HepG2 (cell line): ENCODE measurements around the gene GLI3.

Experiments used
- CBX1 ChIP-seq: IDR thresholded peaks from one replicate; pipeline ENCODE4 v1.6.1; 2016; ENCODE audit warnings: antibody characterized with exemption, low read depth
- CBX2 ChIP-seq, 2 experiments: fragments of 200-600 bp in 1 of 2; sonication (generic); formaldehyde crosslinking in 1 of 2; IDR thresholded peaks; 2 replicates each; pipeline versions ENCODE4 v1.7.0 to v1.8.1; 2018 to 2022; ENCODE audit warnings: low read depth in 2 of 2, low read length in 1 of 2, mild to moderate bottlenecking in 1 of 2, missing genetic modification reagents in 1 of 2
- CREB1 ChIP-seq, 2 experiments: fragments of 450-650 bp in 1 of 2; IDR thresholded peaks; 2 replicates each; pipeline ENCODE4 v1.6.1; 2016 to 2017; ENCODE audit warnings: control low read depth in 1 of 2, mild to moderate bottlenecking in 1 of 2, missing compliant biosample characterization in 1 of 2, missing genetic modification characterization in 1 of 2
- CTCF ChIP-seq: sonication (generic); formaldehyde crosslinking; IDR thresholded peaks from 2 replicates; pipeline ENCODE4 v1.5.0; 2020; ENCODE audit warnings: mild to moderate bottlenecking, missing genetic modification reagents, moderate library complexity
- KMT2B ChIP-seq: IDR thresholded peaks from 2 replicates; pipeline ENCODE4 v1.6.1; 2016; ENCODE audit warnings: missing genetic modification reagents, missing compliant biosample characterization
- NFKBIZ ChIP-seq: IDR thresholded peaks from 2 replicates; pipeline ENCODE4 v1.6.1; 2018; ENCODE audit warnings: missing genetic modification reagents, missing compliant biosample characterization
- PTBP1 ChIP-seq: fragments of 200-400 bp; formaldehyde crosslinking; IDR thresholded peaks from 2 replicates; pipeline ENCODE4 v1.6.1; 2018; ENCODE audit warnings: low read length, low read depth; ENCODE audit not compliant: poor library complexity, severe bottlenecking
- RBFOX2 ChIP-seq: fragments of 200-400 bp; formaldehyde crosslinking; IDR thresholded peaks from 2 replicates; pipeline ENCODE4 v1.6.1; 2017; ENCODE audit warnings: low read depth, mild to moderate bottlenecking, low read length
- TCF7 ChIP-seq: sonication (generic); IDR thresholded peaks from 2 replicates; pipeline ENCODE4 v1.6.1; 2016; ENCODE audit warnings: antibody characterized with exemption, low read depth
- ZNF720 ChIP-seq: sonication (generic); formaldehyde crosslinking; IDR thresholded peaks from 2 replicates; pipeline ENCODE4 v1.4.0; 2020; ENCODE audit warnings: missing genetic modification reagents

GRCh38 chr7:42046483-42046882, 190.5 kb downstream of the GLI3 start:
- TF ChIP-seq CBX1 = no peak
- TF ChIP-seq CTCF = no peak
- TF ChIP-seq CREB1 (IDR thresholded peaks at IDR 0.05) = no peak
- no peak for TF ChIP-seq CREB1 (CRISPR knock-in tag; IDR thresholded peaks at IDR 0.05)
- TF ChIP-seq KMT2B (CRISPR knock-in tag) = no peak
- TF ChIP-seq RBFOX2 = no peak
- no peak for TF ChIP-seq PTBP1
- TF ChIP-seq TCF7 = no peak
- no peak for TF ChIP-seq CBX2 (IDR thresholded peaks at IDR 0.05; ENCODE audit: low read depth, low read length)
- TF ChIP-seq CBX2 (CRISPR knock-in tag; IDR thresholded peaks at IDR 0.05; ENCODE audit: low read depth) = no peak
- TF ChIP-seq NFKBIZ (CRISPR knock-in tag) = no peak
- no peak for TF ChIP-seq ZNF720 (CRISPR knock-in tag)
